HG03135 (cell line): ENCODE measurements around the gene MYO15B.
"Not testable (repeated sequence)": the region's sequence is repeated elsewhere in the genome, so short reads cannot be mapped to it uniquely, and the experiment has no call there.

Experiments
- ATAC-seq: cut with Tn5 transposase; IDR thresholded peaks from one replicate; pipeline ENCODE4 v1.9.1; 2021; ENCODE audit warnings: mild to moderate bottlenecking, moderate library complexity; ENCODE audit not compliant: unreplicated experiment

The MYO15B gene

DNA sequence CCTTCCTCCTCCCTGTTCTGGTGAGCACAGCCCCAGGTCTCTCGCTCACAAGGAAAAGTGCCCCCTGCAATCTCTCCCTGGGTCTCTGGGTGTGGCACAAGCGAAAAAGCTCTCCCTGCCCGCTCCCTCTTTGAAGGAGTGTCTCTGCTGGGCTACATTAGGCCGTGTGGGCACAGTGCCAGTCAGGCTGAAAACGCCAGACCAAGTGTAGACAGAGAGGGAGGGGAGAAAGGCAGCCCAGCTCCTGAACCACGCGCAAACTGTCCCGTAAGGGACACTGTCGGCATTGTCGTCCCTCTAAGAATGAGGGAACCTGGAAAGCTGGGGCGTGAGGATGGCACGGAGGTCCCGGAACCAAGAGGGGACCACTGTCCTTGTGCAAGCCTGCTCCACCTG, 49.5 kb downstream of the MYO15B start:
- ATAC-seq = no peak

- no peak for ATAC-seq
Measured at GRCh38 chr17:75637551-75637950, 50.0 kb downstream of the MYO15B start.

GRCh38 chr17:75638039-75638438, 50.4 kb downstream of the MYO15B start:
- ATAC-seq = not testable (repeated sequence)

DNA sequence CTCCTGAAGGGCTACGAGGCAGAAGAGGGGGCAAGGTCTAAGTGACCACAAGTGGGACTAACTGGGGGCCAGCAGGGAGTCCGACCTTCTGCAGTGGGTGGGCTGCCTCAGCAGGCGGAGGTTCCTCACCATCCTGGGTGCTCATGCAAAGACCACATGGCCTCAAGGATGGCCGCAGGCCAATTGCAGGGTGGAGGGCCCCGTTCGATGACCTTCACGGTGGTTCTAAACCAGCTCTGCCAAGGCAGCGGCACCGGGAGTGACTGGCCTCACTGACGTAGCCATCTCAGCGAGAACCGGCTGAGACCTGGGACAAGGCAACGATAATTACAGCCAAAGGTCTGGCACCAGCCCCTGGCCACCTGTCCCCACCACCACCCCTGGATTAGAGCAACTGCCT, 51.3 kb downstream of the MYO15B start:
- no peak for ATAC-seq

GRCh38 chr17:75639327-75639726, 51.7 kb downstream of the MYO15B start:
- ATAC-seq = no peak

DNA sequence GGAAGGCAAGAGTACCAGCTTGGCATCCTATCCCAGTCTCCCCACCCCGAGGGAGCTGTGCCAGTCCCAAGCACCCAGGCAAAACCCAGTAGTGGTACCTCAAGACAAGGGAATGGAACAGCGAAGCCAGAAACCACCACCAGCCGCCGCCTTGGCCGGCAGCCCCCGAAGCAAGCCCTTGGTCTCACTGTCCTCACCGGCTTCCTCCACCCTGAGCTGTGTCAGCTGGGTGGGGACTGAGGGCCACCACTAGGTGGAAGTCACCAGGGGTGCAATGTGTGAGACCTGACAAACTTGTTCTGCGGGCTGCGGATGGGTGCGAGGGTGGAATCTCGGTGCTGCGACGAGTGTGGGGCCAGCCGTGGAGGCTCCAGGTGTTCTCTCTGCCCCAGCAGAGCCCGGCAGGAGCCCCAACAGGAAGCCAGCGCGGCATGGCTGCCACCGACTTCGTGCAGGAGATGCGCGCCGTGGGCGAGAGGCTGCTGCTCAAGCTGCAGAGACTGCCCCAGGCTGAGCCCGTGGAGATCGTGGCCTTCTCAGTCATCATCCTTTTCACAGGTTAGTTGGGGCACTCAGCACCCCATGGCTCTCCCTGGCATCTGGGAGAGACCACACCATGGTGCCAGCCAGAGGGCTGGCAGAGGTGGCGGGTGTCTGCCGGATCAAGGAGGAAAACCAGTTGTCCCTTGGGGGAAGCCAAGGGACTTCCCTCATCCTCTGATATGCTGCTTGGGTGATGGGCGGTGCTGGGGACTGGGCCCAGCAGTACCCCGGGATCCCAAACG, 52.4 kb downstream of the MYO15B start:
- ATAC-seq = no peak

- no peak for ATAC-seq
Measured at GRCh38 chr17:75640556-75641119, 53.0 kb downstream of the MYO15B start.

DNA sequence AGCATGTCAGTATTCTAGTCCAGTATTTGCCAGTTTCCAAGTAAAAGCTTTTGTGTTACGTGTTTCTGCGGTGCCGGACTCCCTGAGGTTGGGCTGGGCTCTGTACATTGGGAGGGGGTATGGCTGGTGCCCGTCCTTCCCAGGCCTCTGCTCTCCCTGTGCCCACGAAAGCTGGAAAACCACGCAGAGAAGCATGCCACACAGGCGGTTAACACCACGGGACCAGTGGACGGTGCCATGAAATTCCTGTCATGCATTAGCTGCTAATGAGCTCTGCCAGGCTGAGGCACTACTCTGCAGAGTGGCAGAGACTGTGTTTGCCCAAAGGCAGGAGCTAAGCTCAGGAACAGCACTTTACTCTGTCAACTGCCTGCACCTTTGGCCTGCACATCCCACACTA, 53.7 kb downstream of the MYO15B start:
- no peak for ATAC-seq

DNA sequence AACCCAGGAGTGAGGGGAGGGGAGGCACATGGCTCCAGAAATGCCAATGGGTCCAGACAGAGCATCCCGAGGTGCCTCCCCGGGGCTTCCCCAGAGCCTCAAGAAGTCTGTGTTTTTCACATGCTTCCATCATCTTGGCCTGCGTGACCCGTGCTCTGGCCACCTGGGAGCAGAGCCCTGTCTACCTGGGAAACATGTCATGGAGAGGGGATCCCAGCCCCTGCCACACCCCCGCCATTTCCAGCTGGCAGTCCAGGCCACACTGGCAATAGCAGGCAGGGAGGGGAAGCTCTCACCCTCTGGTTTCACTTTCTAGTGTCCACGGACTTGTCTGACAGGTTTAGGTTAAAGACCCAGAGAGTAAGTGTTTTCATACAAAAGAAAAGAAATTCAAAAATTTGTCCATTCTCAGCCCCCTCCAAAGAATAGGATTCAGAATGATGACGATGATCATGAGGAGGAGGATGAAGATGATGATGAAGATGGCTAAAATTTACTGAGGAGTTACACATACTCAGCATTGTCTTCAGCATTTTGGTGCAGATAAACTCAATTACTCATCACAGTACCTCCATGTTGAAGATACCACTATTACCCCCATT, 54.7 kb downstream of the MYO15B start:
- ATAC-seq = no peak

- ATAC-seq = no peak
Measured at GRCh38 chr17:75642784-75643642, 55.4 kb downstream of the MYO15B start.

GRCh38 chr17:75643643-75644017, 56.0 kb downstream of the MYO15B start:
- no peak for ATAC-seq

DNA sequence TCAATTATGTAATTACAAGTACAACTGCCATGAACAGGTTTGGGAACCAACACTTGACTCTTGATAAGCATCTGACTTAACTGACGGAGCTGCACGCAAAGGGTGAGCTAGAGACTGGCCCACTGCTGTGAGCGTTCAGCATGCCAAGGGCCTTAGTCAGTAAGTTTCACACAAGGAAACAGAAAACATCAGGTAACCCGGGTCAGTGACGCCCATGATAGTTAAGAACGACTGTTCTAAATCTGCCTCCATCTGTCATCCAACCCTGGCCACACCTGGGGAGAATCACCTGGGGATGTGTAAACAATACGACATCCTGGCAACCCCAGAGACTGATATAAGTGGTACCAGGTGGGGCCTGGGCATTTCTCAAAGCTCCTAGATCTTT, 57.9 kb downstream of the MYO15B start:
- ATAC-seq = no peak

DNA sequence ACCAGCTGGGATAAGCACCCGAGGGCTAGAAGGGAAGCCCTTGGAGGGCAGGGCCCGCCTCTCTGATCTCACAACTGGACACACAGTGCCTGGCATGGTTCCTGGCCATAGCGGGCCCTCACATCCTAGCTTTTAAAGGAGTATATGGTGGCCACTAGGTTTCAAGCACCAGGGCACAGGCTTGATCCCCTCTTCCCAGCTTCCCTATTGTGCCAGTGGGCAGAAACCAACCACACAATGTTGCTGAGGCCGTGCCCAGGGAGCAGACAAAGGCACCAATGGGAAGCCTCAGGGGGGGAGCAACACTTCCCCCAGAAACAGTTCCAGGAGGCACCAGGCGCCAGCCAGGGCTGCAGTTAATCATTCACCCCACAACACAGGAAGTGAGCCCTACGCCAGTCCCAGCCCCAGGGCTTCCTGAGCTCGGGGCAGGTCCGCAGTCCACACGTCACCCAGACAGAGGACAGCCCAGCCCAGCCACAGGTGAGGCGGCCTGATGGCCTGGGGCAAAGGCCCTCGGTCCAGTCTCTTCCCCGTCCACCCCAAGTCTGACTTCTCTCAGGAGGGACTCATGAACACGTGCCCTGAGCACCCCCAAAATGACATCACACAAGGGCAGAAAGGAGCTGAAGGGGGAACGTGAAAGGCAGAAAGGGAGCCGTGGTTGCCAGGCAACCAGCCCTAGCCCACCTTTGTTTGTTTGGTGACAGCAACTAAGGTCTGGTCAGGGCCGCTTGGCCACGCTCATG, 58.5 kb downstream of the MYO15B start:
- peak; percentile 92 for ATAC-seq

DNA sequence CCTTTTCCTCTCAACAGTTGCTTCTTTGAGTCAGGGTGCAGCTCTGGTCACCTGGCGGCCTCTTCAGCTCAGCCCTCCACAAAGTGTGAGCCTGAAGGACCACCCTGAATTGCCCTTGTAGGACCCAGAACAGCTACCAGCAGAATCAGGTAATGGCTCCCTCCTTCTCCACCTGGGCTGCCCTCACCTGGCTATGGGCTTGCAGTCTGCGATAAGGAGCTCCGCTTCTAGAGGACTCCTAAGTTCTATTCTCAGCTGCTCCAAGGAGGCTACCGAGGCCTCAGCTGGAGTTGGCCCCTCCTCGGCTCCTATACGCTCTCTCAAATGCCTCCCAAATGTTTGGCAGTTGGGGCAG, 59.0 kb downstream of the MYO15B start:
- ATAC-seq = no peak

DNA sequence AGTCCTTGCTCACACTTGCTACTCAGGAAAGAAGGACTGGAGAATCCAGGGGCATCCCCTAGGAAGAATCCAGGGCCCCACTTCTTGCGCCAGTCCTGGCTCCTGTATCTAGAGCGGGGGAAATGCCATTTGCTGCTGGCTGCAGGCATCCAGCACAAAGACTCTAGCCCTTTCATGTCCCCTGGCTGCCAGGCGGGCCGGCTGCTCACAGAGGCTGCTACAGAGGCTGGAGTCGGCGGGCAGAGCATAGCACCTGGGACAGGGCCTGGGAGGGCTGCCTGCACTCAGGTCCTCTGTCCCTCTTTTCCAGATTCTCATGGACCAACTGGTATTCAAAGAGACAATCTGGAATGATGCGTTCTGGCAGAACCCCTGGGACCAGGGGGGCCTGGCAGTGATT, 59.5 kb downstream of the MYO15B start:
- no peak for ATAC-seq

- ATAC-seq = no peak
Measured at GRCh38 chr17:75647921-75648320, 60.3 kb downstream of the MYO15B start.

DNA sequence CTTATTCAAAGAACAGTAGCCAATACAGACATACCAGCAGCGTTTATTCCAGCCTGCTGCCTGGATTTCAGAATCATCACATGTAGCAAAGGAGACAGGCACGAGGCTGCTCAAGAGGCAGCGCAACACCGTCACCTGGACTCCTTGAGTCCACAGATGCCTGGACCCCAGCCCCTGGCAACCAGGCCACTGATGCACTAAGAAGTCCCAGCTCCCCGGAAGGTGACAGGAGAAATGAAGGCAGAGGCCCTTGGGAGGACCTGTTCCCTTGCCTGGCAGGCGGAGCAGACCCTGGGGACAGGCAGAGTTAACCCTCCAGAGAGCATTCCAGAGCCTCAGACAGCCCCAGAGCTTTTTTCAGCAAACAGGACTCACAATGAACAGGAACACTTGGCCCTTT, 62.1 kb downstream of the MYO15B start:
- ATAC-seq = no peak

- no peak for ATAC-seq
Measured at GRCh38 chr17:75650874-75651273, 63.3 kb downstream of the MYO15B start.

- ATAC-seq = no peak
Measured at GRCh38 chr17:75652341-75652740, 64.7 kb downstream of the MYO15B start.

DNA sequence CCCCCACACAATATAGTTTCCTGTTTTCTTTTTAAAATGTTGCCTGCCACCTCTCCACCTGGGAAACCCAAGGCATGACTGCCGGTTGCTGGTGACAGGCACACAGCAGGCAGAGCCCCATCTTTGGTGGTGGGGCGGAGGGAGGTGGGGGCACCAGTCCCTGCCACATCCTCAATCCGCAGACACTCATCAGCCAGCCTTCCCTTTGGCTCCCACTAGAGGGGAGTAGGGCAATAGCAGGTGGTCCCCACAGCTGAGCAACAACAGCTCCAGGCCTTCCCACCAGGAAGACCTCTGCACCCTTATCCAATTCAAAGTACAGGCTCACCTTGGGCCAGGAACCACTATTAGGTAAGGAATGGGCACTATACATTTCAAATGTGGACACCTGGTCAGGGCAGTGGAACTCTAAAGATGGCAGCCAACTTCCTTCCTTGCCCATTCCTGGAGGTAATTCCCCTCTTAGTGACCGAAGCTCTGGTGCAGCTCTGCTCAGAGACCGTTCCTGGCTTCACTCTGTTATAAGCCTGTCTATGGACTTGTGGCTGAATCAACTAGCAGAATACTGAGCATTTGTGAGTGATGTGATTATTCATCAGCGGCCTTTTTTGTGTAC, 65.4 kb downstream of the MYO15B start:
- ATAC-seq = no peak
